Common myeloid progenitor, CD34-positive (primary cell): ENCODE results near the gene IGF2BP2.
A peak's percentile ranks its signal among the peaks of the same experiment; 100 is the strongest.
"Not testable (repeated sequence)": the region's sequence is repeated elsewhere in the genome, so short reads cannot be mapped to it uniquely, and the experiment has no call there.

ENCODE experiments used
- CTCF ChIA-PET: fragments of 350-600 bp; sonication (Branson Sonifier 250); formaldehyde crosslinking; loops from one replicate; lab custom pipeline; 2021; ENCODE audit warnings: antibody characterized with exemption; lab: Charles Lee
- POLR2A ChIA-PET: fragments of 350-600 bp; sonication (Branson Sonifier 250); formaldehyde crosslinking; loops from one replicate; lab custom pipeline; 2021; ENCODE audit warnings: antibody characterized with exemption; lab: Charles Lee
- DNase-seq, 3 donors: peaks; one replicate each; pipeline versions ENCODE4 v3.0.0 to v3.0.0-alpha.2; 2013
- H3K27ac ChIP-seq, 2 experiments: 1 replicate in 1 of 2; 2 replicates in 1 of 2; pipeline ENCODE4 v1.7.0; 2013; ENCODE audit warnings: inconsistent platforms in 2 of 2, low read length in 2 of 2, mild to moderate bottlenecking in 2 of 2, low read depth in 1 of 2, moderate library complexity in 1 of 2; ENCODE audit not compliant: severe bottlenecking in 2 of 2, insufficient read depth in 1 of 2, poor library complexity in 1 of 2
- H3K27me3 ChIP-seq, 5 experiments: replicated peaks in 2 of 5; 1 replicate in 3 of 5; 2 replicates in 2 of 5; pipeline versions ENCODE4 v1.6.1 to v1.7.0; 2013; ENCODE audit warnings: low read length in 4 of 5, mild to moderate bottlenecking in 2 of 5, moderate library complexity in 2 of 5, inconsistent platforms in 1 of 5; ENCODE audit not compliant: insufficient read depth in 5 of 5, control insufficient read depth in 4 of 5
- H3K36me3 ChIP-seq, 4 experiments: 1 replicate in 2 of 4; 2 replicates in 2 of 4; pipeline versions ENCODE4 v1.6.1 to v1.7.0; 2013; ENCODE audit warnings: low read length in 3 of 4, control low read depth in 1 of 4, mild to moderate bottlenecking in 1 of 4; ENCODE audit not compliant: control insufficient read depth in 4 of 4, insufficient read depth in 4 of 4
- H3K4me1 ChIP-seq, 4 experiments: 1 replicate in 3 of 4; 2 replicates in 1 of 4; pipeline versions ENCODE4 v1.6.1 to v1.7.1; 2013; ENCODE audit warnings: low read length in 3 of 4, mild to moderate bottlenecking in 3 of 4, control low read depth in 1 of 4, inconsistent platforms in 1 of 4, moderate library complexity in 1 of 4; ENCODE audit not compliant: control insufficient read depth in 4 of 4, insufficient read depth in 4 of 4; ENCODE audit errors: control extremely low read depth in 1 of 4
- H3K4me3 ChIP-seq, 7 experiments: 1 replicate in 4 of 7; 2 replicates in 3 of 7; pipeline versions ENCODE4 v1.5.1 to v1.7.0; 2013; ENCODE audit warnings: mild to moderate bottlenecking in 7 of 7, low read length in 6 of 7, moderate library complexity in 6 of 7, inconsistent platforms in 2 of 7, low read depth in 2 of 7, control low read depth in 1 of 7; ENCODE audit not compliant: insufficient read depth in 4 of 7, control insufficient read depth in 1 of 7; ENCODE audit errors: extremely low read depth in 1 of 7
- H3K9me3 ChIP-seq, 5 experiments: 1 replicate in 4 of 5; 2 replicates in 1 of 5; pipeline versions ENCODE4 v1.6.1 to v1.7.1; 2013; ENCODE audit warnings: low read length in 4 of 5, mild to moderate bottlenecking in 2 of 5, inconsistent platforms in 1 of 5, low read depth in 1 of 5, moderate library complexity in 1 of 5; ENCODE audit not compliant: control insufficient read depth in 4 of 5, insufficient read depth in 2 of 5; ENCODE audit errors: control extremely low read depth in 1 of 5
- WGBS: methylation state at CpG from one replicate; pipeline ENCODE4 v1.1.5; 2013; ENCODE audit not compliant: insufficient coverage; 5-methylcytosine and 5-hydroxymethylcytosine counted together

Gene IGF2BP2

GRCh38 chr3:185798831-185799110 lies 26.1 kb downstream of the IGF2BP2 start:
- H3K36me3 ChIP-seq, POLR2A ChIA-PET, H3K27me3 ChIP-seq, H3K9me3 ChIP-seq, H3K27ac ChIP-seq, DNase-seq, H3K4me3 ChIP-seq: not testable (repeated sequence)
- peaks cover 0 to 13% (median 3%) of the 10 kb centered on the region in 4 experiments for H3K4me1 ChIP-seq
- CTCF ChIA-PET = interaction anchor here (0.6 to 0.9 kb wide), 2 partner anchors 11 to 64 kb away, joined by 3 read pairs; no protein-coding TSS in a partner anchor
- WGBS = 99% methylated on average over 6 of the region's 6 CpGs

- Histone ChIP-seq H3K4me3 (no peak overlapping the region), H3K4me1 (peaks cover 0 to 13% (median 3%) of the 10 kb centered on the region in 4 experiments), H3K36me3 (peaks cover 0 to 2% (median 0%) of the 10 kb centered on the region in 4 experiments), H3K27me3 (no peaks in the 10 kb centered on the region), H3K9me3 (no peaks in the 10 kb centered on the region), H3K27ac (no peak overlapping the region)
- no peak for DNase-seq
- POLR2A ChIA-PET = no interaction called here
- WGBS = 96% methylated on average over 5 of the region's 8 CpGs
- CTCF ChIA-PET = interaction anchor here (0.6 kb wide), 1 partner anchor 64 kb away, joined by 3 read pairs; no protein-coding TSS in a partner anchor
Observed at GRCh38 chr3:185797993-185798830, 26.6 kb downstream of the IGF2BP2 start.

- Histone ChIP-seq H3K4me1 (peaks cover 0 to 13% (median 3%) of the 10 kb centered on the region in 4 experiments), H3K9me3 (no peaks in the 10 kb centered on the region), H3K4me3 (no peak overlapping the region), H3K27ac (no peak overlapping the region), H3K27me3 (no peaks in the 10 kb centered on the region), H3K36me3 (peaks cover 0 to under 1% (median 0%) of the 10 kb centered on the region in 4 experiments)
- ChIA-PET POLR2A (no interaction called here), CTCF (interaction anchor here (0.9 kb wide), 3 partner anchors 12 to 17 kb away, joined by 3 read pairs; no protein-coding TSS in a partner anchor)
- 100% methylated on average over 2 of the region's 8 CpGs for WGBS
- no peak for DNase-seq
Observed at GRCh38 chr3:185797108-185797881, 27.5 kb downstream of the IGF2BP2 start.

GRCh38 chr3:185796431-185797107 lies 28.3 kb downstream of the IGF2BP2 start:
- ChIA-PET POLR2A (interaction anchor here (1.1 kb wide), 1 partner anchor 28 kb away, joined by 3 read pairs; no protein-coding TSS in a partner anchor), CTCF (interaction anchor here (0.8 to 1.3 kb wide), 6 partner anchors 8 to 34 kb away, joined by 3 to 4 read pairs (median 3); no protein-coding TSS in a partner anchor)
- Histone ChIP-seq H3K27ac (no peak overlapping the region), H3K36me3 (no peaks in the 10 kb centered on the region), H3K27me3 (no peaks in the 10 kb centered on the region), H3K9me3 (no peaks in the 10 kb centered on the region), H3K4me3 (no peak overlapping the region), H3K4me1 (peaks cover 0 to 13% (median 3%) of the 10 kb centered on the region in 4 experiments)
- peak in 2 of 3 donors; percentile 31 to 52 for DNase-seq
- WGBS = 82% methylated on average over 5 of the region's 7 CpGs

GRCh38 chr3:185793381-185793780 lies 31.5 kb downstream of the IGF2BP2 start:
- ChIA-PET CTCF (no interaction called here), POLR2A (no interaction called here)
- no peak overlapping the region for H3K4me3 ChIP-seq
- peaks cover 0 to 20% (median 0%) of the 10 kb centered on the region in 4 experiments for H3K4me1 ChIP-seq
- WGBS = 100% methylated on average over 1 of the region's 4 CpGs
- H3K27me3 ChIP-seq = no peaks in the 10 kb centered on the region
- no peak for DNase-seq
- no peaks in the 10 kb centered on the region for H3K9me3 ChIP-seq
- H3K27ac ChIP-seq = no peak overlapping the region
- H3K36me3 ChIP-seq = no peaks in the 10 kb centered on the region

- no peak for DNase-seq
- ChIA-PET POLR2A (no interaction called here), CTCF (no interaction called here)
- Histone ChIP-seq H3K9me3 (no peaks in the 10 kb centered on the region), H3K4me1 (peaks cover 0 to 18% (median 0%) of the 10 kb centered on the region in 4 experiments), H3K27me3 (no peaks in the 10 kb centered on the region), H3K4me3 (no peak overlapping the region), H3K36me3 (no peaks in the 10 kb centered on the region), H3K27ac (no peak overlapping the region)
- WGBS = 100% methylated on average over 2 of the region's 3 CpGs
Observed at GRCh38 chr3:185792955-185793354, 31.9 kb downstream of the IGF2BP2 start.
